Uterus (tissue), 2 donors: ENCODE measurements around the gene FMNL3.

Experiments used
- CTCF ChIP-seq, 4 experiments: fragments of 200-600 bp in 2 of 4; fragments of 450-650 bp in 2 of 4; sonication (generic) in 2 of 4; IDR thresholded peaks; one replicate each; pipeline ENCODE4 v1.5.1; 2016 to 2019; ENCODE audit warnings: antibody characterized with exemption in 4 of 4, mild to moderate bottlenecking in 2 of 4, moderate library complexity in 1 of 4
- POLR2A ChIP-seq, 2 donors: fragments of 450-650 bp; IDR thresholded peaks; one replicate each; pipeline ENCODE4 v1.6.1; 2016; ENCODE audit warnings: antibody characterized with exemption in 2 of 2, mild to moderate bottlenecking in 1 of 2, moderate library complexity in 1 of 2

GRCh38 chr12:49633703-49634345, 73.4 kb downstream of the FMNL3 start:
- TF ChIP-seq POLR2A (IDR thresholded peaks at IDR 0.05) (no peak), CTCF (IDR thresholded peaks at IDR 0.05) (no peak)
